ENCODE results near the gene DMRT2. TPM values are rescaled to one million over a fixed set of nuclear protein-coding genes. Genes with fewer than 3 reads are reported as not detected.
A peak's percentile ranks its signal among the peaks of the same experiment; 100 is the strongest.

DMRT2 gene
- total RNA-seq, 1 donor from 2014 or later: not detected

GRCh38 chr9:1073497-1073896, 23.3 kb downstream of the DMRT2 start:
- ATAC-seq (ENCODE audit: poor library complexity) (no peak), DNase-seq (no peak)
- intact Hi-C loops (cut with DNase I): no loop called here

- intact Hi-C loops (cut with DNase I): no loop called here
- ATAC-seq (ENCODE audit: poor library complexity): no peak
- DNase-seq: no peak
Measured at GRCh38 chr9:1077616-1078015, 27.5 kb downstream of the DMRT2 start.

GRCh38 chr9:1083325-1083913, 33.3 kb downstream of the DMRT2 start:
- ATAC-seq (ENCODE audit: poor library complexity) (peak; percentile 74), DNase-seq (peak; percentile 62)
- intact Hi-C loops (cut with DNase I): no loop called here

GRCh38 chr9:1085086-1085485, 34.9 kb downstream of the DMRT2 start:
- intact Hi-C loops (cut with DNase I): no loop called here
- no peak for ATAC-seq (ENCODE audit: poor library complexity)
- DNase-seq: no peak

- no peak for DNase-seq
- ATAC-seq (ENCODE audit: poor library complexity): no peak
- intact Hi-C loops (cut with DNase I): no loop called here
Measured at GRCh38 chr9:1086517-1086916, 36.4 kb downstream of the DMRT2 start.

- DNase-seq (no peak), ATAC-seq (ENCODE audit: poor library complexity) (no peak)
- intact Hi-C loops (cut with DNase I): no loop called here
Measured at GRCh38 chr9:1087120-1087881, 37.1 kb downstream of the DMRT2 start.

GRCh38 chr9:1094749-1095148, 44.6 kb downstream of the DMRT2 start:
- ATAC-seq (ENCODE audit: poor library complexity): no peak
- DNase-seq: no peak
- intact Hi-C loops (cut with DNase I): no loop called here

- DNase-seq (no peak), ATAC-seq (ENCODE audit: poor library complexity) (no peak)
- intact Hi-C loops (cut with DNase I): no loop called here
Measured at GRCh38 chr9:1096155-1096964, 46.2 kb downstream of the DMRT2 start.

- intact Hi-C loops (cut with DNase I): no loop called here
- DNase-seq (no peak), ATAC-seq (ENCODE audit: poor library complexity) (no peak)
Measured at GRCh38 chr9:1098551-1098950, 48.4 kb downstream of the DMRT2 start.

GRCh38 chr9:1100201-1100600, 50.0 kb downstream of the DMRT2 start:
- intact Hi-C loops (cut with DNase I): loop anchor here (2.0 kb wide), 1 partner anchor 237 kb away; no protein-coding TSS in a partner anchor
- no peak for ATAC-seq (ENCODE audit: poor library complexity)
- DNase-seq: no peak

- intact Hi-C loops (cut with DNase I): loop anchor here (2.0 kb wide), 1 partner anchor 236 kb away; no protein-coding TSS in a partner anchor
- ATAC-seq (ENCODE audit: poor library complexity) (peak; percentile 95), DNase-seq (peak; percentile 61)
Measured at GRCh38 chr9:1100945-1101344, 50.8 kb downstream of the DMRT2 start.

- DNase-seq (no peak), ATAC-seq (ENCODE audit: poor library complexity) (peak; percentile 55)
- intact Hi-C loops (cut with DNase I): loop anchor here (2.0 kb wide), 1 partner anchor 235 kb away; no protein-coding TSS in a partner anchor
Measured at GRCh38 chr9:1101846-1102641, 51.9 kb downstream of the DMRT2 start.

GRCh38 chr9:1102642-1102970, 52.4 kb downstream of the DMRT2 start:
- intact Hi-C loops (cut with DNase I): no loop called here
- ATAC-seq (ENCODE audit: poor library complexity) (no peak), DNase-seq (no peak)

Other genes with a start within 250 kb of the DMRT2 start
- gene DMRT1, start 208.7 kb upstream of the DMRT2 start, total RNA-seq: not detected
- not detected for gene DMRT3, start 73.7 kb upstream of the DMRT2 start, total RNA-seq